K562 (cell line): ENCODE data around the gene SEPTIN1. TPM values are rescaled to one million over a fixed set of nuclear protein-coding genes. Genes with fewer than 3 reads are reported as not detected.

Experiments used
- ESRRB ChIP-seq: fragments of 250-450 bp; sonication (Bioruptor Pico); IDR thresholded peaks from 2 replicates; pipeline ENCODE4 v1.5.0; 2020; ENCODE audit warnings: mild to moderate bottlenecking, moderate library complexity, borderline replicate concordance
- MECOM ChIP-seq: fragments of 250-450 bp; sonication (Bioruptor Pico); IDR thresholded peaks from 2 replicates; pipeline ENCODE4 v1.8.0; 2022; ENCODE audit warnings: inconsistent platforms
- NCOA1 ChIP-seq: fragments of 450-650 bp; IDR thresholded peaks from 2 replicates; pipeline ENCODE4 v1.6.1; 2016; ENCODE audit warnings: low read depth
- PPARD ChIP-seq: fragments of 250-450 bp; sonication (Bioruptor Pico); IDR thresholded peaks from 2 replicates; pipeline ENCODE4 v1.8.0; 2022; ENCODE audit warnings: inconsistent platforms, mild to moderate bottlenecking, moderate library complexity
- PRMT5 ChIP-seq: sonication (generic); formaldehyde crosslinking; IDR thresholded peaks from 2 replicates; pipeline ENCODE4 v1.5.0; 2020; ENCODE audit warnings: missing genetic modification reagents
- TFE3 ChIP-seq: fragments of 450-650 bp; formaldehyde crosslinking; IDR thresholded peaks from 2 replicates; pipeline ENCODE4 v1.4.0; 2020; ENCODE audit warnings: mild to moderate bottlenecking, mixed read lengths
- ZNF140 ChIP-seq: fragments of 250-450 bp; sonication (Bioruptor Pico); IDR thresholded peaks from 2 replicates; pipeline ENCODE4 v1.8.0; 2021; ENCODE audit warnings: moderate library complexity, mild to moderate bottlenecking, inconsistent platforms
- ZNF184 ChIP-seq: sonication (generic); formaldehyde crosslinking; IDR thresholded peaks from 2 replicates; pipeline ENCODE4 v1.5.0; 2020; ENCODE audit warnings: missing genetic modification reagents
- ZNF23 ChIP-seq: fragments of 250-450 bp; sonication (Bioruptor Pico); IDR thresholded peaks from 2 replicates; pipeline ENCODE4 v1.4.0; 2020; ENCODE audit warnings: mild to moderate bottlenecking
- ZNF449 ChIP-seq: fragments of 250-450 bp; sonication (Bioruptor Pico); IDR thresholded peaks from 2 replicates; pipeline ENCODE4 v1.8.0; 2022; ENCODE audit warnings: moderate library complexity, mild to moderate bottlenecking, inconsistent platforms
- ZNF507 ChIP-seq: conservative IDR thresholded peaks from 2 replicates; pipeline ENCODE4 v1.6.1; 2017; ENCODE audit warnings: missing genetic modification characterization, missing compliant biosample characterization
- ZNF609 ChIP-seq: sonication (generic); formaldehyde crosslinking; IDR thresholded peaks from 2 replicates; pipeline ENCODE4 v1.8.1; 2023; ENCODE audit warnings: missing genetic modification reagents, mild to moderate bottlenecking, borderline replicate concordance
- ZNF699 ChIP-seq: fragments of 250-450 bp; sonication (Bioruptor Pico); IDR thresholded peaks from 2 replicates; pipeline ENCODE4 v1.8.0; 2021; ENCODE audit warnings: mild to moderate bottlenecking, moderate library complexity; ENCODE audit not compliant: insufficient replicate concordance
- polyA plus RNA-seq, 8 experiments: library from polyadenylated mRNA; depleted of rRNA in 4 of 8; stranded (reverse) in 5 of 8; unstranded in 3 of 8; fragments of >200 nt; fragmentation: Nextera tagmentation in 2 of 8; fragmentation: Illumina TruSeq in 1 of 8; extraction: Ambion mirVana in 2 of 8; extraction: Trizol in 1 of 8; gene quantifications; 2 replicates each; pipeline versions ENCODE4 v1.2.1 to v1.2.3, GENCODE V29; 2011 to 2014; ENCODE audit warnings: inconsistent platforms in 1 of 8, missing spikeins in 1 of 8
- total RNA-seq, 7 experiments: library from RNA; depleted of rRNA in 6 of 7; stranded (reverse); fragments of >200 nt in 6 of 7; fragmentation: Illumina TruSeq in 2 of 7; extraction: Trizol in 2 of 7; gene quantifications; 2 replicates each; pipeline versions ENCODE4 v1.2.1 to v1.2.3, GENCODE V29; 2011 to 2021; ENCODE audit warnings: low replicate concordance in 1 of 7
- TF ChIP-seq, protein P1 (sequence below): fragments of 250-450 bp; sonication (Bioruptor Pico); IDR thresholded peaks from 2 replicates; pipeline ENCODE4 v1.4.0; 2020; ENCODE audit warnings: mild to moderate bottlenecking, moderate library complexity

The SEPTIN1 gene
- total and polyA plus RNA-seq, 9 of the 15 experiments (the other 6 are each of a cell fraction or from before 2014, with no cell fraction given) = 0.23 to 5.6 (median 1.7) TPM; not detected in 1

- TF ChIP-seq ZNF23 (CRISPR knock-in tag) (no peak), NCOA1 (0 out of 2 replicates have a peak, but pooled peaks have one; percentile 13), PRMT5 (no peak), ZNF449 (peak; percentile 58; the same call in 1 of the 2 replicates), TFE3 (CRISPR knock-in tag) (no peak), ZNF184 (no peak), ZNF140 (CRISPR knock-in tag) (no peak), ESRRB (no peak), PPARD (CRISPR knock-in tag) (no peak), MECOM (CRISPR knock-in tag) (no peak), ZNF507 (tag) (no peak), ZNF699 (no peak), ZNF609 (CRISPR knock-in tag) (no peak)
- TF ChIP-seq, protein P1, sequence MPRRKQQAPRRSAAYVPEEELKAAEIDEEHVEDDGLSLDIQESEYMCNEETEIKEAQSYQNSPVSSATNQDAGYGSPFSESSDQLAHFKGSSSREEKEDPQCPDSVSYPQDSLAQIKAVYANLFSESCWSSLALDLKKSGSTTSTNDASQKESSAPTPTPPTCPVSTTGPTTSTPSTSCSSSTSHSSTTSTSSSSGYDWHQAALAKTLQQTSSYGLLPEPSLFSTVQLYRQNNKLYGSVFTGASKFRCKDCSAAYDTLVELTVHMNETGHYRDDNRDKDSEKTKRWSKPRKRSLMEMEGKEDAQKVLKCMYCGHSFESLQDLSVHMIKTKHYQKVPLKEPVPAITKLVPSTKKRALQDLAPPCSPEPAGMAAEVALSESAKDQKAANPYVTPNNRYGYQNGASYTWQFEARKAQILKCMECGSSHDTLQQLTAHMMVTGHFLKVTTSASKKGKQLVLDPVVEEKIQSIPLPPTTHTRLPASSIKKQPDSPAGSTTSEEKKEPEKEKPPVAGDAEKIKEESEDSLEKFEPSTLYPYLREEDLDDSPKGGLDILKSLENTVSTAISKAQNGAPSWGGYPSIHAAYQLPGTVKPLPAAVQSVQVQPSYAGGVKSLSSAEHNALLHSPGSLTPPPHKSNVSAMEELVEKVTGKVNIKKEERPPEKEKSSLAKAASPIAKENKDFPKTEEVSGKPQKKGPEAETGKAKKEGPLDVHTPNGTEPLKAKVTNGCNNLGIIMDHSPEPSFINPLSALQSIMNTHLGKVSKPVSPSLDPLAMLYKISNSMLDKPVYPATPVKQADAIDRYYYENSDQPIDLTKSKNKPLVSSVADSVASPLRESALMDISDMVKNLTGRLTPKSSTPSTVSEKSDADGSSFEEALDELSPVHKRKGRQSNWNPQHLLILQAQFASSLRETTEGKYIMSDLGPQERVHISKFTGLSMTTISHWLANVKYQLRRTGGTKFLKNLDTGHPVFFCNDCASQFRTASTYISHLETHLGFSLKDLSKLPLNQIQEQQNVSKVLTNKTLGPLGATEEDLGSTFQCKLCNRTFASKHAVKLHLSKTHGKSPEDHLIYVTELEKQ = no peak
These were observed 4.5 kb downstream of the SEPTIN1 start (continued) for GRCh38 chr16:30377812-30378235.
